ENCODE results near the gene ELAVL2.

GRCh38 chr9:23683611-23684061, 142.4 kb downstream of the ELAVL2 start:
- TF ChIP-seq, protein P1, sequence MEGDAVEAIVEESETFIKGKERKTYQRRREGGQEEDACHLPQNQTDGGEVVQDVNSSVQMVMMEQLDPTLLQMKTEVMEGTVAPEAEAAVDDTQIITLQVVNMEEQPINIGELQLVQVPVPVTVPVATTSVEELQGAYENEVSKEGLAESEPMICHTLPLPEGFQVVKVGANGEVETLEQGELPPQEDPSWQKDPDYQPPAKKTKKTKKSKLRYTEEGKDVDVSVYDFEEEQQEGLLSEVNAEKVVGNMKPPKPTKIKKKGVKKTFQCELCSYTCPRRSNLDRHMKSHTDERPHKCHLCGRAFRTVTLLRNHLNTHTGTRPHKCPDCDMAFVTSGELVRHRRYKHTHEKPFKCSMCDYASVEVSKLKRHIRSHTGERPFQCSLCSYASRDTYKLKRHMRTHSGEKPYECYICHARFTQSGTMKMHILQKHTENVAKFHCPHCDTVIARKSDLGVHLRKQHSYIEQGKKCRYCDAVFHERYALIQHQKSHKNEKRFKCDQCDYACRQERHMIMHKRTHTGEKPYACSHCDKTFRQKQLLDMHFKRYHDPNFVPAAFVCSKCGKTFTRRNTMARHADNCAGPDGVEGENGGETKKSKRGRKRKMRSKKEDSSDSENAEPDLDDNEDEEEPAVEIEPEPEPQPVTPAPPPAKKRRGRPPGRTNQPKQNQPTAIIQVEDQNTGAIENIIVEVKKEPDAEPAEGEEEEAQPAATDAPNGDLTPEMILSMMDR (IDR thresholded peaks at IDR 0.05; ENCODE audit: low read length): no peak
- TF ChIP-seq EZH2 (optimal IDR thresholded peaks at IDR 0.05; ENCODE audit: low read depth, low read length) (no peak), EZH2phosphoT487 (IDR thresholded peaks at IDR 0.05; ENCODE audit: low read length) (no peak)
